NCI-H526 treated with DMSO at 0.1 percent for 48 hours (cell line): ENCODE results near the gene ZNF439.
"Not testable (repeated sequence)": the region's sequence is repeated elsewhere in the genome, so short reads cannot be mapped to it uniquely, and the experiment has no call there.

Experiments
- DNase-seq: peaks from one replicate; lab custom pipeline; 2025; lab: John Stamatoyannopoulos, UW

The ZNF439 gene

GRCh38 chr19:11868188-11868587 is 19.7 kb downstream of the ZNF439 start:
- DNase-seq: no peak

- DNase-seq: no peak
Observed at GRCh38 chr19:11872624-11873023, 24.1 kb downstream of the ZNF439 start.

GRCh38 chr19:11873762-11874161 is 25.2 kb downstream of the ZNF439 start:
- no peak for DNase-seq

DNA sequence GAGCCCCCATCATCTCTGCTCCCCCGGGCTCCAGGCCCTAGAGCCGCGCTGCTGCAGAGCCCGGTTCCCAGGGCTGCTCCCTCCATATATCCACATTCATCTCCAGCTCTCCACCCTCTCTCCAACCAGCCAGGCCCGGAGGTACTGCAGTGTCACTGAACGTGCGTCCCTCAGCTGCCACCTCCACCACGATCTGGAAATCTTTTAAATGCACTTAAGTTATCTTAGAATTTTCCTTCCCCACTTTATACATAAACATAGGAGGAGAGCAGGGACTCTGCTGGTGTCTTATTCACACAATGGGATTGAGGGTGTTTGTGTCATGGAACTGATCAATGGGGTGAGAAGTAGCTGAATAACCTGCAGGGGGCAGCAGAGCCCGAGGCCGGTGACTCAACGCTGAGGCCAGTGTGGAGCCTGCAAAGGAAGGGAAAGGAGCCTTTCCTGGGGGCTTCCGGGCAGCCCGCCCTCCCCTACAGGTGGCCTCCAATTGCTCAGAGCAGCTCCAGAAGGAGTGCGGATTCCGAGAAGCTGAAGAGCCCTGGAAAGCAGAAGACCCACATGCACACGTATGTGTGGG is 31.3 kb downstream of the ZNF439 start:
- DNase-seq: not testable (repeated sequence)

- no peak for DNase-seq
Observed at GRCh38 chr19:11880598-11880997, 32.1 kb downstream of the ZNF439 start.

DNA sequence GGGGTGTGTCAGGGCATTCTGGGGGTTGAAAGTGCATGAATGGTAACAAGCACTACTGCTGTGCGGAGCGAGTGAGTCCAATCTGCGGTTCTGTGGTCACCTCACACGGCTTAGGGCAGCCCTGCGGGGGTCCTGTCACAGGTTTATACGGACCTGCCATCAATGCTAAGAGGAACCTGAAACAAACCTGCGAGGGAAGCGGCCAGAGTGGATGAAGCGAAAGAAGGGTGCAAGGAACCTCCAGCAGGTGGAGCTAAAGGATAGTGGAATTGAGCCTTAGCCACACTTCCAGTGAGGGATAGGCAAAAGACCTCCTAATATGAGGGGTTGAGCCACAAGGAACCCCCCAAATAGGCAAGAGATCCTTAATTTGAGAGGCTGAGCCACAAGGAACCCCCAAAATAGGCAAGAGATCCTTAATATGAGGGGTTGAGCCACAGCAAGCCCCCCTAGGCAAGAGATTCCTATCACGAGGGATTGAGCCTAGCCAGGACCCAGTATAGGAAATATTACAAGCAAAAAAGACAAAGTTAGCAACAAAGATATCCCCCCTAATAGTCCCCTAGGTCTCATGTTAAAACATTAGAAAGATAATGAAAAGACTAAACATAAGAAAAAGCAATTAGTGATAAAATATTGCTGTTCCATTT is 32.8 kb downstream of the ZNF439 start:
- DNase-seq: peak; percentile 47

DNA sequence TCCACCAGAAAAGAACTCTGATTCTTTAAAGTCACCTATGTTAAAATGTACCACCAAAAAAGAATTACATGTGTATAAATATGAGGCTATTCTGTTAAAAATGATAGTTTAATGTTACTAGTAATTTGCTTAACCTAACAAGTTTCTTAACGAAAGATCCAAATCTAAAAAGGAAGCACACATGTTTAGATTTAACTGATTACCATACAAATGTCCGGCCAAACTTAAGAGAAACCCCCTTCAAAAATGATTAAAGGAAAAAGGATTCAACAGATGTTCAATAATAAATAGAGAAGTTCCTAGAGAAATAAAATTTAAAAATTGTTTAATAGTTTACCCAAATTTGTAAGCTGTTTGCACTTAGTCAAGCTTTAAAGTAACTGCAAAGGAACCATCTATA is 34.1 kb downstream of the ZNF439 start:
- DNase-seq: no peak

DNA sequence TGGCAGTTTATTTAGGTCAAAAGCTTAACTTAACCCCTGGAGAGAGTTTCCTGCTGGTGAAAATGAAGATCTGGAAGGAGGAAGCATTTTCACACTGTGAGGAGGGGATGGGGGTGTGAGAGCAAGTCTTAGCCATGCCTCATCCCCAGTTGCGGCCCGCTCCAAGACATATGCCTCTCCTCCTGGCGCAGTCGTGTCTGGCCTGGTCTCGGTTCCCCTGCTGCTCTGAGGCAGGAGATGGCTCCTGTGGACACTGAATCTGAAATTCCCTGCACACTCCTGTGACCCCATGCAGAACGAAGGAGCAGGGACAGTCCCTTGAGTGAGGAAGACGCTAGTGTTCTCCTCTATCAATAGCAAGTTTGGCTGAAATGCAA is 38.7 kb downstream of the ZNF439 start:
- no peak for DNase-seq

DNA sequence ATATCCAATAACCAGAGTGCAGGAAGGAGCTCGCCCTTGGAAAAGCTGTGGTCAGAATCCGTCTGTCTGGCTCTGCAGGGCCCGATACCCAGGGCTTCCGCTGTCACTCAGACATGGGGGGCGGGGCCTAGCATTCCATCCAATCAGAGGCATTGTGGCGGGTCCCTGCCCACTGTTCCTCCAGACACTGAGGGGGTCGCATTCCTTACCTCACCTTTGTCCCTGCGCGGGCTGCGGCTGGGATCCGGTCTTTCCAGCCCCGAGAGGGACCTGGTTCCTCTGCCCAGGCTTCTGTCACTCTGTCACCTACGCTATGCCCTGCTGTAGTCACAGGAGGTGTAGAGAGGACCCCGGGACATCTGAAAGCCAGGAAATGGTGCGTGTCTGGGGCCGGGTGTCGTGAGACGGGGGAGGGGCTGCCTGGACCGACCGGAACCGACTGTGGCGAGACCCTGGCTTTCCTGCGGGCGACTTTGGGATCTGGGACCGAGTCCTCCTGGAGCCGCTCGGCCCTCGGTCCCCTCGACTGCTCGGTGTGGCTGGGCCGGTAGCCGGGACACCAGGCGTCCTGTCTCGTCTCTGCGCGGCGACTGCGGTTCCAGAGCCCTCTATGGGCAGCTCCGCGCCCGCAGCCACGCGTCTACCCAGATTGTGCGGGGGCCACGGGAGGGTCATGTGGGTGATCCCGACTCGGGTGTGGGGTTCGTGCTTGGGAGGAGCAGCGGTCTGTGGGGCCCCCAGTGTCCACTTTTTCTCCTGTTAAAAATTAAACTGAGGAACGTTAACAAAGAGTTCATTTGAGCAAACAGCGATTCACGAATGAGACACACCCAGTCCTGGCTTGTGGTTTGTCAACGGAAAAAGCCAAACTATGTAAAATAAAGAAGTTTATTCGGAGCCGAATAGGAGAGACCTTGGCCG is 39.3 kb downstream of the ZNF439 start, which contains the start of gene ZNF69:
Gene ZNF69, plus strand, starts transcription at position 172 of the 921 bp plus-strand sequence. Its CDS starts 142 bp downstream, at position 314.
- peak; percentile 59 for DNase-seq

GRCh38 chr19:11889901-11890300 is 41.4 kb downstream of the ZNF439 start:
- peak; percentile 4 for DNase-seq

DNA sequence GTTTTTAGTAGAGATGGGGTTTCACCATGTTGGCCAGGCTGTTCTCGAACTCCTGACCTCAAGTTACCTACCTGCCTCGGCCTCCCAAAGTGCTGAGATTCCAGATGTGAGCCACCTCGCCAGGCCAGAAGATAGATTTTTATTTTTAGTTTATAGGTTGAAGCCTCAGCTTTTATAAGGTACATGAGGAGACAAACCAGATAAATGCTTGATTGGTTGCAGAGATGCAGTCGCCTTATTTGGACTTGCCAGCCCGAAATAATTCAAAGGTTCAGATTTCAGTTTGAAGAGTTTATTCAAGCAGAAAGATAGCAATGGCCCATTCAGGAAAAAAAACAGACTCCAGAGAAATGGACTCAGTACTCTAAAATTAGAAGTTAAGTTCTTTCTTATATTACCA is 42.1 kb downstream of the ZNF439 start:
- DNase-seq: no peak

DNA sequence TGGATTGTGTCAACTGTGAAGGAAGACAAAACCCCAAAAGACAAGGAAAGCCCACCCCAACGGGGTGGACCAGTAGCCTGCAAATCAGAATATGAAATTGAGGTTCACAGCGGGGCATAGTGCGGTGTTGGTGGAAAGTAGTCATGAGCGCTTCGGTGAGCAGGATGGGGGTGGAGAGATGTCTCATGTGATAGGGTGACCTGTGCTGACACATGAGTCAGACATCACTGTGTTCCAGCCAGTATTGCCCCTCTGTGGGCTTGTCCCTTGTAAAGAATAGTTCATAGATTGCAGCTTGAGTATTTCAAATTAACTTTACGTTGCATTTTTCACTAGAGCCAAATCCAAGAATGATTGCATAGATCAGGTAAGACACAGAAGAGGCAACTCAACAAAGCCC is 46.3 kb downstream of the ZNF439 start:
- no peak for DNase-seq

GRCh38 chr19:11902228-11902627 is 53.7 kb downstream of the ZNF439 start:
- no peak for DNase-seq

DNA sequence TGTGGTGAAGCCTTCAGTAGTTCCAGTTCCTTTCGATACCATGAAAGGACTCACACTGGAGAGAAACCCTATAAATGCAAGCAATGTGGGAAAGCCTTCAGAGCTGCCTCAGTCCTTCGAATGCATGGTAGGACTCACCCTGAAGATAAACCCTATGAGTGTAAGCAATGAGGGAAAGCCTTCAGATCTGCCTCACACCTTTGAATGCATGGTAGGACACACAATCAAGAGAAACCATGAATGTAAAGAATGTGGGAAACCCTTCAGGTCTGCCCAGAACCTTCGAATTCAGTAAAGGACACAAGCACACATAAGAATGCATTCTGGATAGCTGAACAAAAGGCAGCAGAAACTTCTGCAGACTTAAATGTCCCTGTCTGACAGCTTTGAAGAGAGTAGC is 57.4 kb downstream of the ZNF439 start:
- DNase-seq: no peak

DNA sequence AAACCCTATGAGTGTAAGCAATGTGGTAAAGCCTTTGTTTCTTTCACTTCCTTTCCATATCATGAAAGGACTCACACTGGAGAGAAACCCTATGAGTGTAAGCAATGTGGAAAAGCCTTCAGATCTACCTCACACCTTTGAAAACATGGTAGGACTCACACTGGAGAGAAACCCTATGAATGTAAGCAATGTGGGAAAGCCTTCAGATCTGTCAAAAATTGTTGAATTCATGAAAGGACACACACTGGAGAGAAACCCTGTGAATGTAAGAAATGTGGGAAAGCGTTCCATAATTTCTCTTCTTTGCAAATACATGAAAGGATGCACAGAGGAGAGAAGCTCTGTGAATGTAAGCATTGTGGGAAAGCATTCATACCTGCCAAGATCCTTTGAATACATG is 63.4 kb downstream of the ZNF439 start:
- not testable (repeated sequence) for DNase-seq

DNA sequence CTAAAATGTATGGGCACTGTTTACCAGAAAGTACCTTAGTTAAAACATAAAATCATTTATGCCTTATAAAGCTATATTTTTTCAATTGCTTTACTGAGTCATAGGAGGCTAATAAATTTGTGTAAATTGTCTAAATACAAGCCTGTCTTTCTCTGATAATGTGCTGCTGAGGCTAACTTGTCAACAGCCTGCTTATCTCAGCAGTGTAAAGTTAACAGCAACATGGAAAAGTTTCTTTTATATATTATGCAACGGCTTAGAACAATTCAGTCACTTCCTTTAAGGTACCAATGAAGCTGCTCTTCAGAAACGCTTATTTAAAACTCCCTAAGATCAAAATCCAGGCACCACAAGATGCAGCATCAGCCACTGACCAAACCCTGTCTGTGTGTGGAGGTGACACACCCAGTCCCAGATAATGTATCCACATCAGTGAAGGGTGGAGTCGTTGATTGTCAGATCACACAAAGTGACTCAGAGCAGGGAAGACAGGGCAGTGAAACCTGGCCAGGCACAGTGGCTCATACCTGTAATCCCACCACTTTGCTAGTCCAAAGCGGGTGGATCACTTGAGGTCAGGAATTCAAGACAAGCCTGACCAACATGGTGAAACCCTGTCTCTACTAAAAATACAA is 66.0 kb downstream of the ZNF439 start:
- not testable (repeated sequence) for DNase-seq
